ENCODE measurements around the gene NFIA.

NFIA gene

DNA sequence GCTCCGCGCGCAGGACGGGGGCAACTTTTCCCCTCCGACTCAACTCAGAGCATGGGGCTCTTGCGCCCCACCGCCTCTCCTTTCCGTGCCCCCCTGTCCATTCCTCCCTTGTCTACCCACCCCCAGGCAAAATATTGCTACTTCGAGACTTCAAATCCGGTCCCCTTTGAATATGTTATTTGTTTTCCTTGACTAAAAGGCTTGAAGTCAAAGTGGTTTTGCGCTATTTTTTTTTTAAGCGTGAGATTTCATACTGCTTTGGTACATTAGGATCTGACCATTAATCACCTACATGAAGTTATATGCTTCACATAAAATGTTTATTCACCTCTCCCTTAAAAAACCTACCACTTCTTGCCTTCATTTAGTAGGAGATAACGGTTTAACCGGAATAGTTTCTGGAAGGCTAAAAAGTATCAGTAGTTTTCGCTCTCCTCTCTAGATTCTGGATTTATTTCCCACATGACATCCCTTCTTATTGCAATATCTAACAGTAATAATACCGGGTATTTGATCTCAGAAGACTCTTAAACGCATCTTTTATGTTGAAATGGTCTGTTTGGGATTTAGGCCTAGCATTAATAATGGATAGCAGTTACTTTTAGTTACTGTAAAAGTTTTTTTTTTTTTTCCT, 1.6 kb downstream of the NFIA start:
- DNase-seq (ENCODE audit: low read depth) = no peak

DNA sequence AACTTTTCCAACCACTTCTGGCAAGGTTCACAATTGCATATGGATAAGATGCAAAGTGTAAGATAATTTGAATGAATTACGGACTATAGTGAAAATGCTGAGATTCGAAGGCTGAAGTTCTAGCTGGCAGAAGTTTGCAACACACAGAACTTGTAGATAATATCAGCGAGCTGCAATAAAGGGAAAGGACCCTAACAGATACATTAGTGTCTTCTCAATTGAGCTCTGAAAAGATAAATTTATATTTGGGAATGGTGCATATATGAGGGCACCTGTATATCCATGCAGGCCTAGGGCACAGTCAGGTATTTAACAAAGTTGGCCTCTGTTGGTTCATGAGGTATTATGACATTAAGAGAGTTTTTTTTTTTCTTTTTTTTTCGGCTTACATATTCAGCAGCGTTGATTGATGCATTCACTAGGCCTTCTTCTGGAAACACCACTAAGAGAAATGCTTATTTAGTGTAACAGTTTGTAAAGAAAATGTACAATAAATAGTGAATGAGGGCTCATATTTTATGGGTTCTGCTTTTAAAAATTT, 2.2 kb downstream of the NFIA start:
- no peak for DNase-seq (ENCODE audit: low read depth)

- DNase-seq (ENCODE audit: low read depth) = no peak
Measured at GRCh38 chr1:61085206-61085982, 3.0 kb downstream of the NFIA start.

DNA sequence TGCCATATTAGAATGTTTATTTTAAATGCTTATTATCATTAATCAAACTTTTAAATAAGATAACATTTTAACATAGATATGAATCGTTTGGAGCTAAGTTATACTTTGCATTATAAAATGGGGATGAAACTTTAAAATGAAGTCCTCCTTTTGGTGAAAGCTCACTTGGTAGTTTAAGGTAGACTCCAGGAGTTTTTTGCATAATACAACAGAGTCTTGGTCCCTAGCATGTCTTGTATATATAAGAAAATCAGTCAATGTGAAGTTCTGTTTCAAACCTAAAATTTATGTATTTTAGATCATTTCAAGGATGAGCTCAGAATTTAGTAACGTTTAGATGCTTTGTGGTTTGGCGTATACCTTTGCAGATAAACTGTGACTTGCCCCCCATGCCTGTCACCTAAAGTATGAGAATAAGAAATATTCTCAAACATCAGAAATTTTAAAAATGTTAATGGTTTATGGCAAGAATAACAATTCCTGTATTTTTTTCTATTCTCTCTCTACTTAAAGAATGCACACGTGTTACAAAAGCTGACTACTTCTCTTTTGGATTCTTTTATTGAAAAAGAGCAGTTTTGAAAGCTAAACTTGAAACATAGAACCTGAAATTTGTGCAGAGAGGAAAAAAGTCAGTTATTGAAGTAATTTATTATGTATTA, 3.8 kb downstream of the NFIA start:
- DNase-seq (ENCODE audit: low read depth) = no peak

DNA sequence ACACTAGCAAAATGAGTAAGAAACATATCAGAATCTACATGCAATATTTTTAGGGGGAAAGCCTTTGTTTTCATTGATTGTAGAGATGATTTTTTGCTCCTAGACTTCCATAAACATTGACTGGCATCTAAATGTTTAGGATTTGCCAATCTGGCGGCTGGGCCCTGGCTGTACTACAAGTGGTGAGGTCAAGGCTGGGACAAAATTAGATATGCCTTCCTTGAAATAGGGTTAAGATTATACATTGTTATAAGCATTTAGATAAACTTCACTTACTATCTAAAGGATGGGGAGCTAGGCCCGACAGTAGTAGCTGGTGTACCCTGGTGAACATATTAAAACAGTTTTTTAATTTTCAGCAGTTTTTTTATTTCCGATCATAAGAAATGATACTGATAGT, 5.2 kb downstream of the NFIA start:
- DNase-seq (ENCODE audit: low read depth) = no peak

- no peak for DNase-seq (ENCODE audit: low read depth)
Measured at GRCh38 chr1:61088163-61088974, 6.0 kb downstream of the NFIA start.

DNA sequence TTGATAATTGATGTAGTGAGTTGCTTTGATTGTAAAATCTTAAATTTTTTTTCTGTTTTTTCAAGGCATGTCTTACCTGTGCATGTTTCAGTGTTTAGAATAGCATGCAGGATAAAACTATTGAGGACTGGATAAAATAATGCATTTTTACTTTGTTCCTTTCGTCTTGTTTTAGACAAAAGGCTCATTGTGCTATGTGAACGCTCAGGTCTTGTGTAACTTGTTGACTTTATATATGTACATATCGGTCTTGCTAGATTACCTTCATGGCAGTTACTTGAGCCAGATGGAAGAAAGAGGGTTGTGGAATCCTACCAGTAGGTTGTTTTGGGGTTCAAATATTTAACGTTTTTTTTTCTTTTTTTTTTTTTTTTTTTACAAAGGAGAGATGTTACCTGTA, 7.0 kb downstream of the NFIA start:
- no peak for DNase-seq (ENCODE audit: low read depth)

DNA sequence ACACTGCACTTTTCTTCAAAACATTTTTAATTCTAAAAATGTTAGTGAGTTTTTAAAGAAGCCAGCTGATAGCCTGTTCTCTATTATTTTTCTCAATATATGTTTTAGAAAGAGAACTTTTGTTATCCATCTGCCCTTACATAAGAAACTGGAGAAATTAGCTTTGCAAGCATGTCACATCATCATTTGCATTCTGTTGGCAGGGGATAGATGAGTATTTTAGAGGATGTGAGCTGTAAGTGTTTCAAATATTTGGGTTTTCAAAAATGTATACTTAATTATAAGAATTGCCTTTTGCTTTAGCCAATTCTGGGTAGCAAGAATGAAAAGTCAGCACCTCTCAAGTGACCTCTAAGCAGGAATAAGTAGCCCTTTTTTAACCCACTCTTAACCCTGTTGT, 7.4 kb downstream of the NFIA start:
- DNase-seq (ENCODE audit: low read depth) = no peak

DNA sequence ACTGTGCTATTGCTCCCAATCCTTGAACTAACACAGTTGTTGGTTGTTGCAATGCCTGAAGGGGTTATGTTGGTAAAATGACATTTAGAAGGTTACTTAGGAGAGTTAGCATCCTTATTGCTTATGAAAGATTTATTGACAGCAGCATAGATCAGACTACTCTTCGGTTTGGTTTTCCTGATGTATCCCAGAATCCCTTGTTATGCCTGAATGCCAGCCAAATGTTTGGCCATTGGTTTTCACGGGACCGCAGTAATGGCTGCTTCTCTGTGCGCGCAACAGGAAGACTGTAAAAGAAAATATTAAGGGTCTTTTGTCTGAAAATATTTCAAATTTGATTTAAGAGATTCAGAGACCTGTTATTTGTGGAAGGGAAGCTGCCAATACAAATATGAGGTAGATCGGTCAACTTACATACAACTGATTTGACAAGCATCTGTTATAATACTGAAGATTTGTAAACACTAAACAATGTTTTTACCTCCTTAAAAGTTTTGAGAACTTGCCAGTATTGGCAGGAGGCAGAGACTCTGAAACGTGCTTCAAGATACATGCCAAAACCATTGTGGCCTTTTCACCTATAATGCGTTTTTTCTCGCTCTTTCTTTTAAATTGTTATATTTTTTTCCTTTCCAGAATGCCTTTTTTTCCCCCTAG, 8.3 kb downstream of the NFIA start:
- DNase-seq (ENCODE audit: low read depth) = no peak

DNA sequence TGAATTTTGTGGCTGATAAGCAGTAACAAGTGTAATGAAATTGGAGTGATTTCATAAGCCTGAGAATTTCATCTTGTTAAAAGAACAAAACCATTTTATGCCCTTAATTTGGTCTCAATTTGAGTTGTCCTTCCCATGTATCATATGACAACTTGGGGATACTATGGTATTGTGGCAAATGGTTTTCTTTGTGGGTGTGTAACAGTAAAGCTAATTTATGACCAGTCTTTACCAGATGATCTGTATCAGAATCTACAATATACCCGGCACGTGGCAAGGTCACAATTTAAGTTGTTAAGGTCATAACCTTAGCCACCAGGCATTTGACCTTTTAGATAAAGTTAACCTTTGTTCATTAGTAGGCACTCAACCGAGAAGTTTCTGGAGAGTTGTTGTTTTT, 9.1 kb downstream of the NFIA start:
- DNase-seq (ENCODE audit: low read depth) = no peak

GRCh38 chr1:61092642-61093041, 10.3 kb downstream of the NFIA start:
- no peak for DNase-seq (ENCODE audit: low read depth)

GRCh38 chr1:61093525-61094137, 11.3 kb downstream of the NFIA start:
- no peak for DNase-seq (ENCODE audit: low read depth)

GRCh38 chr1:61094677-61095469, 12.5 kb downstream of the NFIA start:
- no peak for DNase-seq (ENCODE audit: low read depth)

DNA sequence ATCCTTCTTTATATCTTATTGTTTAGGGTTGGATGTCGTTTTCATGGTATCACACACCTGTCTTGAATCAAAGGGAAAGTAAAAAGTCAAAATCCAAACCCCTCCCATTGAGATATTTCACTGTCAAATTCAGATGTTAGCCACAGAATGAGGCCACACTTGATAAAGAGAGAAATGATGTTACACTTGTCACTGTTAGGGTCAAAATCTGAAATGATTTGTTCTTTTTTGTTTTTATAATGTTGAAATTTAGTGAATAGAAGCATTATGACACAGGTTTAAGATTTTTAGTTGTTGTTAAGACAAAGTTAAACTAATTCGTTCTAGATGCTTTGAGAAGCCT, 13.1 kb downstream of the NFIA start:
- DNase-seq (ENCODE audit: low read depth) = no peak

DNA sequence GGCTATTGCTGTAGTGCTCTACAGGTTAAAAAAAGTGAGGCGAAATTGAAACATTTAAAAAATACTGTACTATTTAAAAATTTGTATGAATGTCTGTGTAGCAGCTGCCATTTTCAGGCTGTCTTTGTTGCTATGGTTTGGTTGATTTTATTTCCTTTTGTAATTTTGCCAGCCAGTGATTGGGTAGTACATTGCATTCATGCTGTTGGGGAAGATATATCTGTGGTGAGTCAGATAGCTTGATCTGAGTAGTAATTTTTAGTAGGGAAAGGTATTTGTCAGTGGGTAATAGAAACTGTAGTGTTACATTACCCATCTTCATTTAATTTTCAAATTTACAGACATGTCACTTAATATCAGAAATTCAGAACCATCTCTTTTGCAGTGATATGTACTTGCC, 15.0 kb downstream of the NFIA start:
- no peak for DNase-seq (ENCODE audit: low read depth)

DNA sequence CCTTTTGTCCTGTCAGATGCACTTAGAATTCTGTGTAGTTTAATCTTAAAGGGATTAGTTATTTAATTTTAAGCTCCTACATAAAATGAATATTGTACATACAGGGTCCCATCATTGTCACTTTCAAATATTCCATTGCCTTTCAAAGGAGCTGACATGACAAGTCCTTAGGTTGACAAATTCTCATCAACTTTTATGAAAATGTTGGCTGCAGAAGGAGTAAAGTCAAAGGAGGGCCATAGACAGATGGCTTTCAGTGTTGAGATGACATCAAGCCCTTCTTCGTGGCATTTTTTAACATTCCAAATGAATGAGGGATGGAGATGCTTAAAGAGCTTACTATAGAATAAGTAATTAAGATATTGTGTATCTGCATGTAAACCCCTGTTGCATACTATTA, 15.4 kb downstream of the NFIA start:
- DNase-seq (ENCODE audit: low read depth) = no peak

DNA sequence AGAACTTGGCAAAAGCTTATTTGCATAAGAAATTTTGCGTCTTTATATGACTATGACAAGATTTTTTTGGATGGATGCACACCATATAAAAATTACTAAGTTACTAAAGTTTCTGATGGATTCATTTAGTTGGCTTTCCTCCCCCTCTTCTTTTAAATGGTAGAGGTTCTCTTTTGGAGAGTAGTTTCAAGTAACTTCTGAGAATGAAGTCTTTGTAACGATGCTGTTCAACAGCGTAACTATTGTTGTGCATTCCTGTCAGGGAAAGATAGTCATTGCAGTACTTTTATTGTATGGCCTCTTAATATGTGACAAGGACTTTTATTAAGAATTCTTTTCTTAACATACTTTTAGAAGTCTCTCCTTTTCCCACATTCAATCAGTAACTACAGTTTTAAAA, 16.0 kb downstream of the NFIA start:
- no peak for DNase-seq (ENCODE audit: low read depth)

- no peak for DNase-seq (ENCODE audit: low read depth)
Measured at GRCh38 chr1:61098906-61099437, 16.6 kb downstream of the NFIA start.

GRCh38 chr1:61100578-61100977, 18.2 kb downstream of the NFIA start:
- DNase-seq (ENCODE audit: low read depth) = no peak

GRCh38 chr1:61101536-61101935, 19.2 kb downstream of the NFIA start:
- DNase-seq (ENCODE audit: low read depth) = no peak

Data from stimulated activated CD8-positive, alpha-beta memory T cell treated with anti-CD3 and anti-CD28 coated beads, Interleukin-15, amount 100 ng/mL, for 24 hours (primary cell).